Skeletal muscle satellite cell (primary cell): ENCODE results near the gene ACSS3.

ENCODE experiments used
- H3K27me3 ChIP-seq: 2 replicates; pipeline ENCODE4 v1.7.0; 2013; ENCODE audit warnings: low read length; ENCODE audit not compliant: control insufficient read depth, insufficient read depth
- H3K36me3 ChIP-seq: 2 replicates; pipeline ENCODE4 v1.7.0; 2013; ENCODE audit warnings: mild to moderate bottlenecking, control low read depth, low read length; ENCODE audit not compliant: insufficient read depth
- H3K4me1 ChIP-seq: 2 replicates; pipeline ENCODE4 v1.7.0; 2013; ENCODE audit warnings: low read length; ENCODE audit not compliant: control insufficient read depth, insufficient read depth
- H3K4me2 ChIP-seq: 2 replicates; pipeline ENCODE4 v1.7.0; 2013; ENCODE audit warnings: mild to moderate bottlenecking, low read length
- H3K4me3 ChIP-seq: 2 replicates; pipeline ENCODE4 v1.7.0; 2013; ENCODE audit warnings: low read length
- H3K9ac ChIP-seq: 2 replicates; pipeline ENCODE4 v1.7.0; 2013; ENCODE audit warnings: mild to moderate bottlenecking, low read depth, low read length, moderate library complexity
- H3K9me3 ChIP-seq: replicated peaks from 2 replicates; pipeline ENCODE4 v1.7.0; 2013; ENCODE audit warnings: mild to moderate bottlenecking, control low read depth, low read length

ACSS3 gene

GRCh38 chr12:81245458-81245857, 167.6 kb downstream of the ACSS3 start:
- no peak overlapping the region for H3K4me3 ChIP-seq
- peaks cover 17% of the 10 kb centered on the region for H3K4me1 ChIP-seq
- H3K9me3 ChIP-seq: no peaks in the 10 kb centered on the region
- H3K27me3 ChIP-seq: no peaks in the 10 kb centered on the region
- H3K4me2 ChIP-seq: peak overlapping the region; percentile 0
- no peaks in the 10 kb centered on the region for H3K36me3 ChIP-seq
- H3K9ac ChIP-seq: no peak overlapping the region

GRCh38 chr12:81245907-81246570, 168.2 kb downstream of the ACSS3 start:
- H3K36me3 ChIP-seq: no peaks in the 10 kb centered on the region
- peak overlapping the region; percentile 0 for H3K4me2 ChIP-seq
- H3K9ac ChIP-seq: no peak overlapping the region
- H3K4me3 ChIP-seq: no peak overlapping the region
- no peaks in the 10 kb centered on the region for H3K27me3 ChIP-seq
- H3K4me1 ChIP-seq: peaks cover 19% of the 10 kb centered on the region
- no peaks in the 10 kb centered on the region for H3K9me3 ChIP-seq

- no peaks in the 10 kb centered on the region for H3K27me3 ChIP-seq
- H3K4me3 ChIP-seq: no peak overlapping the region
These were observed 172.1 kb downstream of the ACSS3 start for GRCh38 chr12:81249976-81250375.

GRCh38 chr12:81252228-81252627, 174.3 kb downstream of the ACSS3 start:
- no peak overlapping the region for H3K4me3 ChIP-seq
- no peak overlapping the region for H3K4me2 ChIP-seq
- H3K9ac ChIP-seq: no peak overlapping the region
- peaks cover 6% of the 10 kb centered on the region for H3K4me1 ChIP-seq
- H3K9me3 ChIP-seq: no peaks in the 10 kb centered on the region
- H3K36me3 ChIP-seq: no peaks in the 10 kb centered on the region
- H3K27me3 ChIP-seq: no peaks in the 10 kb centered on the region

More at GRCh38 chr12:81249976-81250375, 172.1 kb downstream of the ACSS3 start:
- H3K4me1 ChIP-seq: peaks cover 19% of the 10 kb centered on the region
- H3K36me3 ChIP-seq: no peaks in the 10 kb centered on the region
- no peaks in the 10 kb centered on the region for H3K9me3 ChIP-seq
- no peak overlapping the region for H3K9ac ChIP-seq
- no peak overlapping the region for H3K4me2 ChIP-seq

- H3K4me3 ChIP-seq: no peak overlapping the region
- no peaks in the 10 kb centered on the region for H3K9me3 ChIP-seq
- no peaks in the 10 kb centered on the region for H3K27me3 ChIP-seq
- no peak overlapping the region for H3K4me2 ChIP-seq
- H3K4me1 ChIP-seq: peaks cover 6% of the 10 kb centered on the region
- H3K36me3 ChIP-seq: no peaks in the 10 kb centered on the region
- H3K9ac ChIP-seq: no peak overlapping the region
These were observed 175.5 kb downstream of the ACSS3 start for GRCh38 chr12:81253360-81253759.

GRCh38 chr12:81255456-81255855, 177.6 kb downstream of the ACSS3 start:
- Histone ChIP-seq H3K9me3 (no peaks in the 10 kb centered on the region), H3K27me3 (no peaks in the 10 kb centered on the region), H3K4me1 (peaks cover 2% of the 10 kb centered on the region), H3K36me3 (no peaks in the 10 kb centered on the region), H3K4me2 (no peak overlapping the region), H3K9ac (no peak overlapping the region), H3K4me3 (no peak overlapping the region)

- Histone ChIP-seq H3K4me2 (no peak overlapping the region), H3K4me3 (no peak overlapping the region), H3K36me3 (no peaks in the 10 kb centered on the region), H3K9ac (no peak overlapping the region), H3K4me1 (no peaks in the 10 kb centered on the region), H3K27me3 (no peaks in the 10 kb centered on the region), H3K9me3 (no peaks in the 10 kb centered on the region)
These were observed 178.1 kb downstream of the ACSS3 start for GRCh38 chr12:81255947-81256346.

GRCh38 chr12:81257947-81258551, 180.2 kb downstream of the ACSS3 start:
- H3K36me3 ChIP-seq: no peaks in the 10 kb centered on the region
- no peak overlapping the region for H3K4me2 ChIP-seq
- H3K4me3 ChIP-seq: no peak overlapping the region
- H3K27me3 ChIP-seq: no peaks in the 10 kb centered on the region
- H3K4me1 ChIP-seq: no peaks in the 10 kb centered on the region
- no peaks in the 10 kb centered on the region for H3K9me3 ChIP-seq
- no peak overlapping the region for H3K9ac ChIP-seq

GRCh38 chr12:81259360-81259759, 181.5 kb downstream of the ACSS3 start:
- Histone ChIP-seq H3K36me3 (no peaks in the 10 kb centered on the region), H3K9ac (no peak overlapping the region), H3K27me3 (no peaks in the 10 kb centered on the region), H3K4me2 (no peak overlapping the region), H3K4me3 (no peak overlapping the region), H3K9me3 (no peaks in the 10 kb centered on the region), H3K4me1 (no peaks in the 10 kb centered on the region)

- no peak overlapping the region for H3K4me2 ChIP-seq
- H3K9ac ChIP-seq: no peak overlapping the region
- no peak overlapping the region for H3K4me3 ChIP-seq
- no peaks in the 10 kb centered on the region for H3K9me3 ChIP-seq
- H3K36me3 ChIP-seq: no peaks in the 10 kb centered on the region
- no peaks in the 10 kb centered on the region for H3K4me1 ChIP-seq
- H3K27me3 ChIP-seq: no peaks in the 10 kb centered on the region
These were observed 183.8 kb downstream of the ACSS3 start for GRCh38 chr12:81261508-81262207.

- H3K4me2 ChIP-seq: no peak overlapping the region
- no peak overlapping the region for H3K4me3 ChIP-seq
- H3K36me3 ChIP-seq: no peaks in the 10 kb centered on the region
- no peaks in the 10 kb centered on the region for H3K4me1 ChIP-seq
- H3K27me3 ChIP-seq: no peaks in the 10 kb centered on the region
- no peaks in the 10 kb centered on the region for H3K9me3 ChIP-seq
- H3K9ac ChIP-seq: no peak overlapping the region
These were observed 185.2 kb downstream of the ACSS3 start for GRCh38 chr12:81263072-81263471.
